IMR-90 (cell line): ENCODE results near the gene SLC23A3. TPM values are rescaled to one million over a fixed set of nuclear protein-coding genes. Genes with fewer than 3 reads are reported as not detected.

ENCODE experiments used
- ATAC-seq: fragments of 200-7000 bp; cut with Tn5 transposase; 2 replicates; pipeline ENCODE4 v1.9.1; 2020; ENCODE audit warnings: low read depth, mild to moderate bottlenecking, moderate library complexity
- BruUV-seq: library from RNA; stranded (reverse); fragments of 400-500 nt; replicated peaks from 2 replicates; lab custom pipeline; 2021; lab: Mats Ljungman, UMichigan
- CTCF ChIA-PET: fragments of 300-600 bp; formaldehyde crosslinking; extraction: SDS; loops from one replicate; lab custom pipeline; 2021; ENCODE audit warnings: antibody characterized with exemption; lab: Yijun Ruan, JAX
- POLR2A ChIA-PET: fragments of 300-600 bp; sonication (Branson Sonifier 250); formaldehyde crosslinking; loops from one replicate; lab custom pipeline; 2022; ENCODE audit warnings: antibody characterized with exemption; ENCODE audit not compliant: unreplicated experiment; lab: Charles Lee
- DNase-seq: peaks from one replicate; pipeline ENCODE4 v3.0.0; 2013
- H2AFZ ChIP-seq: replicated peaks from 2 replicates; pipeline ENCODE3; 2013; ENCODE audit warnings: low read length, mild to moderate bottlenecking; ENCODE audit not compliant: poor library complexity
- H2AK5ac ChIP-seq: 2 replicates; pipeline ENCODE4 v1.6.1; 2013; ENCODE audit warnings: low read depth, low read length, inconsistent platforms
- H2AK9ac ChIP-seq: replicated peaks from 2 replicates; pipeline ENCODE3; 2013; ENCODE audit warnings: mild to moderate bottlenecking, low read depth, low read length, moderate library complexity; ENCODE audit not compliant: poor library complexity
- H2BK120ac ChIP-seq: 2 replicates; pipeline ENCODE4 v1.6.1; 2013; ENCODE audit warnings: low read depth, low read length, inconsistent platforms
- H2BK15ac ChIP-seq: 3 replicates; pipeline ENCODE4 v1.6.1; 2013; ENCODE audit warnings: low read depth, low read length, inconsistent platforms
- H2BK20ac ChIP-seq: 2 replicates; pipeline ENCODE4 v1.6.1; 2013; ENCODE audit warnings: low read depth, mild to moderate bottlenecking, inconsistent platforms, low read length, moderate library complexity
- H2BK5ac ChIP-seq: 2 replicates; pipeline ENCODE4 v1.6.1; 2013; ENCODE audit warnings: mild to moderate bottlenecking, low read depth, low read length, inconsistent platforms; ENCODE audit not compliant: poor library complexity, severe bottlenecking
- H3K14ac ChIP-seq: replicated peaks from 2 replicates; pipeline ENCODE4 v1.6.1; 2013; ENCODE audit warnings: low read depth, low read length, inconsistent platforms
- H3K18ac ChIP-seq: 2 replicates; pipeline ENCODE4 v1.6.1; 2013; ENCODE audit warnings: low read depth, low read length, control low read depth
- H3K23ac ChIP-seq: 2 replicates; pipeline ENCODE4 v1.6.1; 2013; ENCODE audit warnings: low read depth, low read length, inconsistent platforms
- H3K27ac ChIP-seq: 2 replicates; pipeline ENCODE4 v1.5.1; 2013; ENCODE audit warnings: mild to moderate bottlenecking, control low read depth, low read length; ENCODE audit not compliant: insufficient read depth
- H3K27me3 ChIP-seq: 2 replicates; pipeline ENCODE4 v1.6.1; 2013; ENCODE audit warnings: low read length; ENCODE audit not compliant: control insufficient read depth, insufficient read depth
- H3K36me3 ChIP-seq: 2 replicates; pipeline ENCODE4 v1.6.1; 2013; ENCODE audit warnings: low read length, mixed read lengths; ENCODE audit not compliant: control insufficient read depth, insufficient read depth
- H3K4ac ChIP-seq: 2 replicates; pipeline ENCODE4 v1.6.1; 2013; ENCODE audit warnings: low read depth, low read length, inconsistent platforms
- H3K4me1 ChIP-seq: 2 replicates; pipeline ENCODE4 v1.6.1; 2013; ENCODE audit warnings: low read length, mixed read lengths; ENCODE audit not compliant: control insufficient read depth, insufficient read depth
- H3K4me2 ChIP-seq: 2 replicates; pipeline ENCODE4 v1.6.1; 2013; ENCODE audit warnings: low read depth, mild to moderate bottlenecking, control low read depth, low read length, moderate library complexity
- H3K4me3 ChIP-seq: 2 replicates; pipeline ENCODE4 v1.5.1; 2013; ENCODE audit warnings: low read depth, mild to moderate bottlenecking, control low read depth, low read length, moderate library complexity; ENCODE audit not compliant: insufficient read depth
- H3K56ac ChIP-seq: 2 replicates; pipeline ENCODE4 v1.6.1; 2013; ENCODE audit warnings: low read length, inconsistent platforms; ENCODE audit not compliant: insufficient read depth; ENCODE audit errors: extremely low read depth
- H3K79me1 ChIP-seq, 2 experiments: 2 replicates each; pipeline ENCODE4 v1.6.1; 2013; ENCODE audit warnings: low read length in 2 of 2, inconsistent platforms in 1 of 2, low read depth in 1 of 2
- H3K9ac ChIP-seq: 2 replicates; pipeline ENCODE4 v1.6.1; 2013; ENCODE audit warnings: low read depth, low read length, control low read depth
- H3K9me1 ChIP-seq: 2 replicates; pipeline ENCODE4 v1.6.1; 2013; ENCODE audit warnings: low read length, inconsistent platforms; ENCODE audit not compliant: insufficient read depth
- H3K9me3 ChIP-seq: 2 replicates; pipeline ENCODE4 v1.6.1; 2013; ENCODE audit warnings: low read length; ENCODE audit not compliant: control insufficient read depth, insufficient read depth
- H4K20me1 ChIP-seq: 2 replicates; pipeline ENCODE4 v1.6.1; 2013; ENCODE audit warnings: low read length, inconsistent platforms; ENCODE audit not compliant: insufficient read depth
- H4K5ac ChIP-seq: 2 replicates; pipeline ENCODE4 v1.6.1; 2013; ENCODE audit warnings: mild to moderate bottlenecking, low read depth, low read length, control low read depth
- H4K8ac ChIP-seq, 2 experiments: 2 replicates each; pipeline ENCODE4 v1.6.1; 2013; ENCODE audit warnings: low read depth in 2 of 2, low read length in 2 of 2, control low read depth in 1 of 2, inconsistent platforms in 1 of 2
- H4K91ac ChIP-seq: 2 replicates; pipeline ENCODE4 v1.6.1; 2013; ENCODE audit warnings: low read depth, low read length, inconsistent platforms; ENCODE audit not compliant: insufficient read depth
- BHLHE40 ChIP-seq: fragments of 150-350 bp; IDR thresholded peaks from 2 replicates; pipeline ENCODE4 v1.6.1; 2016; ENCODE audit warnings: mild to moderate bottlenecking, low read depth, low read length
- FOS ChIP-seq: fragments of 150-350 bp; IDR thresholded peaks from 2 replicates; pipeline ENCODE4 v1.6.1; 2016; ENCODE audit warnings: low read depth, low read length
- MAFK ChIP-seq: IDR thresholded peaks from 2 replicates; pipeline ENCODE4 v1.6.1; 2012; ENCODE audit warnings: low read depth, low read length, improper control_type of control experiment
- WGBS, 2 experiments: methylation state at CpG; one replicate each; pipeline versions ENCODE4 v1.1.5 to v1.1.7; 2013; ENCODE audit warnings: missing lambda C conversion rate in 2 of 2; ENCODE audit not compliant: insufficient read length in 1 of 2; ENCODE audit errors: extremely low coverage in 2 of 2; 5-methylcytosine and 5-hydroxymethylcytosine counted together
- dilution Hi-C: fragments of 300-500 bp; cut with HindIII; formaldehyde crosslinking; loops from one replicate; pipeline ENCODE4 v1.14.3; 2018; ENCODE audit warnings: low sequenced_read_pairs; ENCODE audit not compliant: unreplicated experiment
- in situ Hi-C: fragments of 300-500 bp; cut with MboI; formaldehyde crosslinking; loops from 3 replicates; pipeline ENCODE4 v1.14.3; 2019; ENCODE audit warnings: low sequenced_read_pairs, inconsistent platforms, mixed read lengths
- intact Hi-C: fragments of 100-400 bp; cut with micrococcal nuclease; formaldehyde crosslinking; loops from 2 replicates; pipeline ENCODE4 v1.10.0; 2022
- polyA plus RNA-seq, 3 experiments: library from polyadenylated mRNA; depleted of rRNA; stranded (reverse); fragments of >200 nt; gene quantifications; 2 replicates each; pipeline ENCODE4 v1.2.3, GENCODE V29; 2012; ENCODE audit warnings: low replicate concordance in 1 of 3
- total RNA-seq: library from RNA; depleted of rRNA; stranded (reverse); fragments of >200 nt; gene quantifications from 2 replicates; pipeline ENCODE4 v1.2.3, GENCODE V29; 2012
- TF ChIP-seq, protein P1 (sequence below): conservative IDR thresholded peaks from 2 replicates; pipeline ENCODE4 v1.5.1; 2012; ENCODE audit warnings: mild to moderate bottlenecking, low read depth, low read length, improper control_type of control experiment

The SLC23A3 gene
- total and polyA plus RNA-seq, 2 of the 4 experiments (the other 2 are of a cell fraction) = 0.18 to 0.65 TPM

DNA sequence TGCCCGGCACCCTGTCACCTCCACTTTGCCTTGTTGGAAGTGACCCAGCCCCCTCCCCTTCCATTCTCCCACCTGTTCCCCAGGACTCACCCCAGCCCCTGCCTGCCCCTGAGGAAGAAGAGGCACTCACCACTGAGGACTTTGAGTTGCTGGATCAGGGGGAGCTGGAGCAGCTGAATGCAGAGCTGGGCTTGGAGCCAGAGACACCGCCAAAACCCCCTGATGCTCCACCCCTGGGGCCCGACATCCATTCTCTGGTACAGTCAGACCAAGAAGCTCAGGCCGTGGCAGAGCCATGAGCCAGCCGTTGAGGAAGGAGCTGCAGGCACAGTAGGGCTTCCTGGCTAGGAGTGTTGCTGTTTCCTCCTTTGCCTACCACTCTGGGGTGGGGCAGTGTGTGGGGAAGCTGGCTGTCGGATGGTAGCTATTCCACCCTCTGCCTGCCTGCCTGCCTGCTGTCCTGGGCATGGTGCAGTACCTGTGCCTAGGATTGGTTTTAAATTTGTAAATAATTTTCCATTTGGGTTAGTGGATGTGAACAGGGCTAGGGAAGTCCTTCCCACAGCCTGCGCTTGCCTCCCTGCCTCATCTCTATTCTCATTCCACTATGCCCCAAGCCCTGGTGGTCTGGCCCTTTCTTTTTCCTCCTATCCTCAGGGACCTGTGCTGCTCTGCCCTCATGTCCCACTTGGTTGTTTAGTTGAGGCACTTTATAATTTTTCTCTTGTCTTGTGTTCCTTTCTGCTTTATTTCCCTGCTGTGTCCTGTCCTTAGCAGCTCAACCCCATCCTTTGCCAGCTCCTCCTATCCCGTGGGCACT is 12.7 kb upstream of the SLC23A3 start:
- no peak overlapping the region for H3K18ac ChIP-seq
- H3K27me3 ChIP-seq = no peaks in the 10 kb centered on the region
- DNase-seq (no peak), ATAC-seq (no peak)
- peaks cover 43% of the 10 kb centered on the region for H3K36me3 ChIP-seq
- no TSS peak for BruUV-seq
- peaks cover 14% of the 10 kb centered on the region; the same call in 1 of the 2 replicates for H4K20me1 ChIP-seq
- no peak overlapping the region for H3K27ac ChIP-seq
- intact Hi-C loops (no loop called here), in situ Hi-C loops (no loop called here), dilution Hi-C loops (no loop called here)
- no peak overlapping the region for H4K8ac ChIP-seq
- no peak overlapping the region for H2BK5ac ChIP-seq
- peaks cover 28 to 34% of the 10 kb centered on the region in 2 experiments for H3K79me1 ChIP-seq
- no peak overlapping the region for H3K4me2 ChIP-seq
- H2AK5ac ChIP-seq = no peak overlapping the region
- no peak overlapping the region for H3K23ac ChIP-seq
- H3K14ac ChIP-seq = no peak overlapping the region
- no peak overlapping the region for H2BK20ac ChIP-seq
- no peak overlapping the region for H2BK120ac ChIP-seq
- POLR2A ChIA-PET = no interaction called here
- H3K9me1 ChIP-seq = 0 out of 2 replicates have a peak, but pooled peaks cover 2% of the 10 kb centered on the region
- 46% methylated on average over 2 of the region's 8 CpGs; no CpG with 5 or more reads in 1 of the 2 experiments for whole genome bisulfite sequencing, 2 experiments
- no peak overlapping the region for H3K4me3 ChIP-seq
- H3K4ac ChIP-seq = no peak overlapping the region
- no peaks in the 10 kb centered on the region for H3K9me3 ChIP-seq
- no peak overlapping the region for H2AFZ ChIP-seq
- TF ChIP-seq MAFK (no peak), BHLHE40 (no peak), FOS (no peak)
- TF ChIP-seq, protein P1, sequence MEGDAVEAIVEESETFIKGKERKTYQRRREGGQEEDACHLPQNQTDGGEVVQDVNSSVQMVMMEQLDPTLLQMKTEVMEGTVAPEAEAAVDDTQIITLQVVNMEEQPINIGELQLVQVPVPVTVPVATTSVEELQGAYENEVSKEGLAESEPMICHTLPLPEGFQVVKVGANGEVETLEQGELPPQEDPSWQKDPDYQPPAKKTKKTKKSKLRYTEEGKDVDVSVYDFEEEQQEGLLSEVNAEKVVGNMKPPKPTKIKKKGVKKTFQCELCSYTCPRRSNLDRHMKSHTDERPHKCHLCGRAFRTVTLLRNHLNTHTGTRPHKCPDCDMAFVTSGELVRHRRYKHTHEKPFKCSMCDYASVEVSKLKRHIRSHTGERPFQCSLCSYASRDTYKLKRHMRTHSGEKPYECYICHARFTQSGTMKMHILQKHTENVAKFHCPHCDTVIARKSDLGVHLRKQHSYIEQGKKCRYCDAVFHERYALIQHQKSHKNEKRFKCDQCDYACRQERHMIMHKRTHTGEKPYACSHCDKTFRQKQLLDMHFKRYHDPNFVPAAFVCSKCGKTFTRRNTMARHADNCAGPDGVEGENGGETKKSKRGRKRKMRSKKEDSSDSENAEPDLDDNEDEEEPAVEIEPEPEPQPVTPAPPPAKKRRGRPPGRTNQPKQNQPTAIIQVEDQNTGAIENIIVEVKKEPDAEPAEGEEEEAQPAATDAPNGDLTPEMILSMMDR = no peak
- H2AK9ac ChIP-seq = peak overlapping the region; percentile 34
- H3K4me1 ChIP-seq = 0 out of 2 replicates have a peak, but pooled peaks cover 3% of the 10 kb centered on the region
- H4K91ac ChIP-seq = no peak overlapping the region
- no peak overlapping the region for H3K9ac ChIP-seq
- H2BK15ac ChIP-seq = no peak overlapping the region
- CTCF ChIA-PET = no interaction called here
- no peak overlapping the region for H3K56ac ChIP-seq
- no peak overlapping the region for H4K5ac ChIP-seq
